Erythroblast (primary cell): ENCODE results near the gene VPS39.

Source experiments
- GATA1 ChIP-seq: IDR thresholded peaks from 2 replicates; pipeline ENCODE4 v1.6.1; 2011; ENCODE audit warnings: low read depth, mild to moderate bottlenecking, control low read depth, low read length, moderate library complexity
- POLR2A ChIP-seq: IDR thresholded peaks from 2 replicates; pipeline ENCODE4 v1.6.1; 2011; ENCODE audit warnings: mild to moderate bottlenecking, low read length

GRCh38 chr15:42184736-42185135 lies 23.4 kb downstream of the VPS39 start:
- TF ChIP-seq POLR2A (no peak), GATA1 (no peak)
